Loucy (cell line): Measurements from ENCODE around the gene ZSCAN5A.
"Not testable (repeated sequence)": the region's sequence is repeated elsewhere in the genome, so short reads cannot be mapped to it uniquely, and the experiment has no call there.

Experiments used
- H2AFZ ChIP-seq: fragments of 200-600 bp; sonication (generic); 2 replicates; pipeline ENCODE4 v1.6.0; 2016; ENCODE audit warnings: antibody characterized with exemption, mild to moderate bottlenecking, low read length, moderate library complexity
- H3F3A ChIP-seq: fragments of 200-600 bp; 2 replicates; pipeline ENCODE4 v1.6.0; 2016; ENCODE audit warnings: antibody characterized with exemption, low read depth, mild to moderate bottlenecking
- H3K27me3 ChIP-seq: fragments of 200-600 bp; sonication (generic); 2 replicates; pipeline ENCODE4 v1.6.1; 2014; ENCODE audit warnings: low read length, mild to moderate bottlenecking; ENCODE audit not compliant: insufficient read depth, poor library complexity, severe bottlenecking
- H3K36me3 ChIP-seq: fragments of 200-600 bp; sonication (generic); 2 replicates; pipeline ENCODE4 v1.6.1; 2016; ENCODE audit warnings: low read length; ENCODE audit not compliant: insufficient read depth
- H3K4me1 ChIP-seq: fragments of 200-600 bp; sonication (generic); 2 replicates; pipeline ENCODE4 v1.5.1; 2014; ENCODE audit warnings: low read length, mild to moderate bottlenecking; ENCODE audit not compliant: insufficient read depth, poor library complexity, severe bottlenecking
- H3K4me2 ChIP-seq: fragments of 200-600 bp; sonication (generic); 2 replicates; pipeline ENCODE4 v1.6.0; 2014; ENCODE audit warnings: antibody characterized with exemption, low read length, low read depth, mild to moderate bottlenecking; ENCODE audit not compliant: poor library complexity, severe bottlenecking
- H3K4me3 ChIP-seq: fragments of 200-600 bp; sonication (generic); 2 replicates; pipeline ENCODE4 v1.5.1; 2014; ENCODE audit warnings: low read length, mild to moderate bottlenecking, mixed read lengths; ENCODE audit not compliant: poor library complexity, severe bottlenecking
- H3K79me2 ChIP-seq: fragments of 200-600 bp; sonication (generic); 2 replicates; pipeline ENCODE4 v1.6.1; 2014; ENCODE audit warnings: low read length; ENCODE audit not compliant: insufficient read depth
- H3K9ac ChIP-seq: fragments of 200-600 bp; sonication (generic); 2 replicates; pipeline ENCODE4 v1.6.0; 2014; ENCODE audit warnings: mild to moderate bottlenecking, low read depth, low read length, moderate library complexity; ENCODE audit not compliant: poor library complexity, severe bottlenecking
- H3K9me2 ChIP-seq: fragments of 200-600 bp; sonication (generic); replicated peaks from 2 replicates; pipeline ENCODE4 v1.6.1; 2016; ENCODE audit warnings: low read depth, low read length, mixed read lengths
- H3K9me3 ChIP-seq: fragments of 200-600 bp; sonication (generic); 2 replicates; pipeline ENCODE4 v1.6.1; 2014; ENCODE audit warnings: mild to moderate bottlenecking, antibody characterized with exemption, low read length, low read depth; ENCODE audit not compliant: insufficient read depth
- H4K20me1 ChIP-seq: fragments of 200-600 bp; sonication (generic); 2 replicates; pipeline ENCODE4 v1.6.0; 2014; ENCODE audit warnings: antibody characterized with exemption, low read length, mild to moderate bottlenecking; ENCODE audit not compliant: insufficient read depth, poor library complexity, severe bottlenecking
- EZH2phosphoT487 ChIP-seq: fragments of 200-600 bp; IDR thresholded peaks from 2 replicates; pipeline ENCODE4 v1.6.1; 2018; ENCODE audit warnings: antibody characterized with exemption, mild to moderate bottlenecking, moderate library complexity, borderline replicate concordance
- TF ChIP-seq, protein P1 (sequence below): fragments of 200-600 bp; sonication (generic); conservative IDR thresholded peaks from 2 replicates; pipeline ENCODE4 v1.5.1; 2014; ENCODE audit warnings: mild to moderate bottlenecking, antibody characterized with exemption, low read length

The ZSCAN5A gene

DNA sequence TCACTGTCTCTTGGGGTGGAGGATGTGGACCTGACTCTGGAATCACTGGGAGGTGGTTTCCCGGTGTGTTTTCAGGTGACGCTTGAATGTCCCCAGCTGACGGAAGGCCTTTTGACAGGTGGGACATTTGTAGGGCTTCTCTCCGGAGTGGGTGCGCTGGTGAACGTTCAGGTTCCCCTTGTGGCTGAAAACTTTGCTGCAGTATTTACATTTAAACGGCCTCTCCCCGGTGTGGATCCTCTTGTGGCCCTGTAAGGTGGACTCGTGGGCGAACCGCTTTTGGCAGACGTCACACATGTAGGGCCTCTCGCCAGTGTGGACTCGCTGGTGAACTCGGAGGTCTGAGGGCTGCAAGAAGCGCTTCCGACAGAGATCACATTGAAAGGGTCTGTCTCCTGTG lies 124.9 kb downstream of the ZSCAN5A start:
- no peak for TF ChIP-seq EZH2phosphoT487
- TF ChIP-seq, protein P1, sequence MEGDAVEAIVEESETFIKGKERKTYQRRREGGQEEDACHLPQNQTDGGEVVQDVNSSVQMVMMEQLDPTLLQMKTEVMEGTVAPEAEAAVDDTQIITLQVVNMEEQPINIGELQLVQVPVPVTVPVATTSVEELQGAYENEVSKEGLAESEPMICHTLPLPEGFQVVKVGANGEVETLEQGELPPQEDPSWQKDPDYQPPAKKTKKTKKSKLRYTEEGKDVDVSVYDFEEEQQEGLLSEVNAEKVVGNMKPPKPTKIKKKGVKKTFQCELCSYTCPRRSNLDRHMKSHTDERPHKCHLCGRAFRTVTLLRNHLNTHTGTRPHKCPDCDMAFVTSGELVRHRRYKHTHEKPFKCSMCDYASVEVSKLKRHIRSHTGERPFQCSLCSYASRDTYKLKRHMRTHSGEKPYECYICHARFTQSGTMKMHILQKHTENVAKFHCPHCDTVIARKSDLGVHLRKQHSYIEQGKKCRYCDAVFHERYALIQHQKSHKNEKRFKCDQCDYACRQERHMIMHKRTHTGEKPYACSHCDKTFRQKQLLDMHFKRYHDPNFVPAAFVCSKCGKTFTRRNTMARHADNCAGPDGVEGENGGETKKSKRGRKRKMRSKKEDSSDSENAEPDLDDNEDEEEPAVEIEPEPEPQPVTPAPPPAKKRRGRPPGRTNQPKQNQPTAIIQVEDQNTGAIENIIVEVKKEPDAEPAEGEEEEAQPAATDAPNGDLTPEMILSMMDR, result no peak; the same call in 1 of the 2 replicates
- H3K9me3 ChIP-seq, result no peaks in the 10 kb centered on the region

DNA sequence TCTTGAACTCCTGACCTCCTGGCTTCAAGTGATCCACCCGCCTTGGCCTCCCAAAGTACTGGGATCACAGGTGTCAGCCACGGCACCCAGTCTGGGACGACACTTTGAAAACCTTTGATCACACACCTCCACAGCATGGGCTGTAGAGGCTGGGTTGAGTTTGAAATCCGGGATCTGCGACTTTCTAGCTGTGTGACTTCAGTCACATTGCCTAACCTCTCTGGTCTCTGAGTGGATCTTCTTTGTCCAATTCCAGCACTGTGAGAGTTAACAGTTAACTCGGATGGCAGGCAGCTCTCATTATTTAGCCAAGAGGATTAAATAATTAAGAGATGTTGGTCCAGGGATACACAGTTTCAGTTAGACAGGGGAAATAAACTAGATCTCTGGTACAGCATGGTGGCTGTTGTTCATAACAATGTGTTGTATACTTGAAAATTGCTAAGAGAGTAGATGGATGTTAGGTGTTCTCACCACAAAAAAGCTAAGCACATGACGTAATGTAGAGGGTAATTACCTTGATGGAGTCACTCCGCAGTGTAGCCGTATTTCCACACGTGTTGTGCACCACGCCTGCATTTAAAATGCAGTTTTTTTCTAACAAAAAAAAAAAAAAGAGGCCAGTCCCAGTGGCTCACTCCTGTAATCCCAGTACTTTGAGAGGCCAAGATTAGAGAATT lies 136.9 kb downstream of the ZSCAN5A start:
- no peaks in the 10 kb centered on the region for H3F3A ChIP-seq
- TF ChIP-seq EZH2phosphoT487, result no peak
- TF ChIP-seq, protein P1, result no peak
- H3K9me2 ChIP-seq, result no peaks in the 10 kb centered on the region
- no peaks in the 10 kb centered on the region for H3K36me3 ChIP-seq
- H3K9ac ChIP-seq, result no peak overlapping the region
- H2AFZ ChIP-seq, result no peak overlapping the region
- H3K9me3 ChIP-seq, result no peaks in the 10 kb centered on the region
- no peaks in the 10 kb centered on the region for H4K20me1 ChIP-seq
- no peaks in the 10 kb centered on the region for H3K27me3 ChIP-seq
- H3K4me1 ChIP-seq, result no peaks in the 10 kb centered on the region
- no peaks in the 10 kb centered on the region for H3K79me2 ChIP-seq
- H3K4me2 ChIP-seq, result no peak overlapping the region
- H3K4me3 ChIP-seq, result no peak overlapping the region

More for the DNA sequence above, 124.9 kb downstream of the ZSCAN5A start:
- Histone ChIP-seq H3K9me2 (no peaks in the 10 kb centered on the region), H2AFZ (no peak overlapping the region), H3K27me3 (no peaks in the 10 kb centered on the region), H3K4me2 (no peak overlapping the region), H4K20me1 (no peaks in the 10 kb centered on the region), H3K9ac (no peak overlapping the region), H3K4me3 (no peak overlapping the region), H3K79me2 (no peaks in the 10 kb centered on the region), H3F3A (no peaks in the 10 kb centered on the region), H3K4me1 (no peaks in the 10 kb centered on the region), H3K36me3 (no peaks in the 10 kb centered on the region)

DNA sequence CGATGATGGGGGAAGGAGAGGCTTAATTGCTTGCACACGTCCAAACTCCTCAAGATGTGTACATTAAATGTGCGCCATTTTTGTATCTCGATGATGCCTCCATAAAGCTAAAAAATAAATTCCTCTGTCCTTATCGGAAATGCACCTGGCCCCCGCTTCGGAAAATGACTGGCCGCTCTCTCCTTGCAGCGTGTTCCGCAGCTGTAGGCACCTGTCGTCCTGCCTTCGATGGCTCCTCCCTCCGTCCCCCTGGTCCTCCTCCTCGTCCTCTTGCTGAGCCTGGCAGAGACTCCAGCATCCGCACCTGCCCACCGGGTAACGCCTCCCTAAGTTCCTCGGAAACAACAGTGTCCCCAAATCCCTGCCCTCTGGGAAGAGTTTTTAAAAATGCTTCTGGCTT lies 137.8 kb downstream of the ZSCAN5A start:
- no peaks in the 10 kb centered on the region for H3K9me3 ChIP-seq
- H3K36me3 ChIP-seq, result no peaks in the 10 kb centered on the region
- H4K20me1 ChIP-seq, result no peaks in the 10 kb centered on the region
- H2AFZ ChIP-seq, result no peak overlapping the region
- no peaks in the 10 kb centered on the region for H3K27me3 ChIP-seq
- no peaks in the 10 kb centered on the region for H3K9me2 ChIP-seq
- H3K4me3 ChIP-seq, result no peak overlapping the region
- H3K9ac ChIP-seq, result no peak overlapping the region
- no peak overlapping the region for H3K4me2 ChIP-seq
- H3K79me2 ChIP-seq, result no peaks in the 10 kb centered on the region
- TF ChIP-seq, protein P1, result no peak
- no peak for TF ChIP-seq EZH2phosphoT487
- H3K4me1 ChIP-seq, result no peaks in the 10 kb centered on the region
- no peaks in the 10 kb centered on the region for H3F3A ChIP-seq

DNA sequence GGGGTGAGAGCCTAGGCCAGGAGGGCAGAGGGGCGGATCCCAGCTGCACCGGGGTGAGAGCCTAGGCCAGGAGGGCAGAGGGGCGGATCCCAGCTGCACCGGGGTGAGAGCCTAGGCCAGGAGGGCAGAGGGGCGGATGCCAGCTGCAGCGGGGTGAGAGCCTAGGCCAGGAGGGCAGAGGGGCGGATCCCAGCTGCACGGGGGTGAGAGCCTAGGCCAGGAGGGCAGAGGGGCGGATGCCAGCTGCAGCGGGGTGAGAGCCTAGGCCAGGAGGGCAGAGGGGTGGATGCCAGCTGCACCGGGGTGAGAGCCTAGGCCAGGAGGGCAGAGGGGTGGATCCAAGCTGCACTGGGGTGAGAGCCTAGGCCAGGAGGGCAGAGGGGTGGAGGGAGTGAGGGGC lies 138.3 kb downstream of the ZSCAN5A start:
- not testable (repeated sequence) for H3K36me3 ChIP-seq, H2AFZ ChIP-seq, H3K4me2 ChIP-seq, H3K79me2 ChIP-seq, H3K4me1 ChIP-seq, H3K27me3 ChIP-seq, H3F3A ChIP-seq, H4K20me1 ChIP-seq, H3K9ac ChIP-seq, H3K4me3 ChIP-seq, H3K9me3 ChIP-seq, H3K9me2 ChIP-seq

DNA sequence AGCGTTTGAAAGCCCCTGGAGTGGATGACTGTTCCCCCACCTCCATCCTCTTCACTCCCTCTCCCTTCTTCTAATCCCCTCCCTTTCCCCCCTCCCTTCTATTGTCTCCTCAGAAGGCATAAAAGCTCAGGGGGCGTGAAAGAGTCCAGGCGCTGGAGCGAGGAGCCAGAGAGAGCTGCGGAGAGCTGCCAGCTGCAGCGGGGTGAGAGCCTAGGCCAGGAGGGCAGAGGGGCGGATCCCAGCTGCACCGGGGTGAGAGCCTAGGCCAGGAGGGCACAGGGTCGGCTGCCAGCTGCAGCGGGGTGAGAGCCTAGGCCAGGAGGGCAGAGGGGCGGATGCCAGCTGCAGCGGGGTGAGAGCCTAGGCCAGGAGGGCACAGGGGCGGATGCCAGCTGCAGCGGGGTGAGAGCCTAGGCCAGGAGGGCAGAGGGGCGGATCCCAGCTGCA lies 138.8 kb downstream of the ZSCAN5A start, which contains the start of gene GALP:
GALP (plus strand) TSS at position 148 of the 447 bp plus-strand sequence. CDS start 1,101 bp downstream, outside the sequence.
- not testable (repeated sequence) for H3K9ac ChIP-seq, H3K9me3 ChIP-seq, H3K4me2 ChIP-seq

More for the DNA sequence above, 138.8 kb downstream of the ZSCAN5A start, which contains the start of gene GALP:
- not testable (repeated sequence) for H3K79me2 ChIP-seq, H3K9me2 ChIP-seq, H4K20me1 ChIP-seq, H3K4me1 ChIP-seq, H3F3A ChIP-seq, H3K27me3 ChIP-seq, H3K4me3 ChIP-seq, H3K36me3 ChIP-seq, H2AFZ ChIP-seq
